ENCODE data around the gene CACNA1A.
"Not testable (repeated sequence)": the region's sequence is repeated elsewhere in the genome, so short reads cannot be mapped to it uniquely, and the experiment has no call there.

CACNA1A gene

DNA sequence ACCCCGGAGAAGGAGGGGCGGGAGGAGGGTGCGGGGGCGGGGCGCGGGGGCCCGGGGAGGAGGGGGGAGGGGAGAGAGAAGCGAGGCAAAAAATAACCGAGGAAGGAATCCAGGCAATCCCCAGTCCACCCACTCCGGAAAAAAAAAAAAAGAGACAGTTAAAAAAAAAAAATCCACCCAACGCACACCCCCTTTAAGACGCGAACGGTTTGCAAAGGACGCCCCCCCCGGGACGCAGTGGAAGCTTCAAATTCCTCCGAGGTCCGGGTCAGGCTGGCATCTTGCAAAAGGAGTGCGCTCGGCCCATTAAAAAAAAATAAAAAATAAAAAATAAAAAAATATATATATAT, at the start of gene CACNA1A:
CACNA1A (minus strand) TSS at position 9 of the 350 bp plus-strand sequence. CDS start 255 bp downstream, outside the sequence.
- no peak for DNase-seq

DNA sequence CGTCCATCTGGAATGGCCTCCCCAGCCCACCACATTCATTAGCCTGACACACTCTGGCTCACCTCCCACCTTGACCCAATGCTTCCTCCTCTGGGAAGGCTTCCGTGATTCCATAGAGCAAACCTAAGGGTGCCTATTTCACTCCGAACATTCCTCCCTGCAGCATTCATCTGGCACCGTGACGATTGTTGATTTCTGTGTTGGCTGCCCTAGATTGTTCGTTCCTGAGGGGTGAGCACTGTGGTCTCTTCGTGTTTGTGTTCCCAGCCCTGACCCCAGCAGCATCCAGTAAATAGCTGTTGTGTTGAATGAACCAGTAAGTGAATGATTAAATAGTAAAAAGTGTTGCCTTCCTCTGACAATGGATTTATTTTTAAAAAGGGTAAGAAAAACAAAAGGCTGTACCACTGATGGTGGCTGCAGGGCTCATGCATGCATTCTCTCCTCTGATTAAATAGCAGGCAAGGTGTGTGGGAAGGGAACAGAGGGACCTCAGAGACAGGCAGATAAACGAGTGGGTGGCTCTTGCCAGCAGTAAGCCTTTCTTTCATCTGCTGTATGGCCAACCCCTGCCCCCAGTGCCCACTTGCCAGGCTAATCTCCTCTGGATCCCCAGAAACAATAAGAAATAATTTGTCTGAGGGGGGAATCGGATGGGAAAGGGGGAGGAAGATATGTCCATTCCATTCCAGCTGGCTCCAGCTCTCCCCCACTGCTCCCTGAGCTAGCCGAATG, 48.4 kb upstream of the CACNA1A start:
- DNase-seq, result no peak

DNA sequence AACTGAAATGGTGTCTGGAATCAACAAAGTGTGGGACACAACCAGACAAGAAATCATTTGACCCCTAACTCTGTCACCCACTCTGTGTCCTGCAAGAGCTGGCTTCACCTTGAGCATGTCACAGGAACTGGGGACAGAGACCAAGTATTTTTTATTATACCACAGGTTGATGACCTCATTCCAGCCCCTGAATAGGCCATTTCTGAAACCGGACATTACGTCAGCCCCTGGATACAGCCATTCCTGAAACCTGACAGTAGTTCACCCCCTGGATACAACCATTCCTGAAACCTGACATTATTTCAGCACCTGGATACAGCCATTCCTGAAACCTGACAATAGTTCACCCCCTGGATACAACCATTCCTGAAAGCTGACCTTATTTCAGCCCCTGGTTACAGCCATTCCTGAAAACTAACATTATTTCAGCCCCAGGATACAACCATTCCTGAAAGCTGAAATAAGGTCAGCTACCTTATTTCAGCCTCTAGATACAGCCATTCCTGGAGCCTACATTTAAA, 47.7 kb upstream of the CACNA1A start:
- DNase-seq, result no peak

- no peak for DNase-seq
Measured at GRCh38 chr19:13548131-13548530, 41.9 kb upstream of the CACNA1A start.

GRCh38 chr19:13547102-13547501, 40.8 kb upstream of the CACNA1A start:
- no peak for DNase-seq

- no peak for DNase-seq
Measured at GRCh38 chr19:13544423-13544822, 38.1 kb upstream of the CACNA1A start.

DNA sequence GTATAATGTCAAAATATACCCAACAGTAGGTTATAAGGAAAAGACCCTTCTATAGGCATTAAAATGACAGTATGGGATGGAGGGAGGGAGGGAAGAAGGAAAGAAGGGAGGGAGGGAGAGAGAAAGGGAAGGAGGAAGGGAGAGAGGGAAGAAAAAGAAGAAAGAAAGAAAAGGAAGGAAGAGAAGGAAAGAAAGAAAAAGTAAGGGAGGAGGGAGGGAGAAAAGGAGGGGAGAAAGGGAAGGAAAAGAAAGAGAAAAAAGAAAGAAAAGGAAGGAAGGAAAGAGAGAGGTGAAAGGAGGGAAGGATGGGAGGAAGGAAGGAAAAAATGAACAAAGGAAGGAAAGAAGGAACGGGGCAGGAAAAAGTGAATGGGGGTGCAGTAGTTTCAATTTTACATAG, 35.3 kb upstream of the CACNA1A start:
- no peak for DNase-seq

DNA sequence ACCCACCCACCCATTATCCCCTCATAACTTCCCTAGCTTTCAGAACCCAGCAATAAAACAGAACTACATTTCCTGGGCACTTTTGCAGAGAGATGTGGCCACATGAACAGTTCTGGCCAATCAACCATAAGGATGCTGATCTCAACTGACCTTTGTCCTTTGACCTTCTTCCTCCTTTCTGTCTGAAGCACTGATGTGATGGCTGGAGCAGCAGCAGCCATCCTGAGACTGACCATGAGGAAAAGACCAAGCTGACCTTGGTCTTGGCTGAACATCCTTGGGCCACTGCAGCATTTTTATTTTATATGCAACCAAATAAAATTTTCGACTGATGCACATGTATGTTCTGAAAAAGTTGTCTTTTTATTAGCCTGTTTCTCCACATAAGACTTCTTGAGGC, 33.1 kb upstream of the CACNA1A start:
- DNase-seq, result no peak

GRCh38 chr19:13538601-13539253, 32.4 kb upstream of the CACNA1A start:
- DNase-seq, result no peak

- no peak for DNase-seq
Measured at GRCh38 chr19:13537454-13537853, 31.2 kb upstream of the CACNA1A start.

- DNase-seq, result no peak
Measured at GRCh38 chr19:13530720-13531119, 24.4 kb upstream of the CACNA1A start.

- DNase-seq, result not testable (repeated sequence)
Measured at GRCh38 chr19:13529721-13530120, 23.4 kb upstream of the CACNA1A start.

GRCh38 chr19:13526552-13526951, 20.3 kb upstream of the CACNA1A start:
- no peak for DNase-seq

DNA sequence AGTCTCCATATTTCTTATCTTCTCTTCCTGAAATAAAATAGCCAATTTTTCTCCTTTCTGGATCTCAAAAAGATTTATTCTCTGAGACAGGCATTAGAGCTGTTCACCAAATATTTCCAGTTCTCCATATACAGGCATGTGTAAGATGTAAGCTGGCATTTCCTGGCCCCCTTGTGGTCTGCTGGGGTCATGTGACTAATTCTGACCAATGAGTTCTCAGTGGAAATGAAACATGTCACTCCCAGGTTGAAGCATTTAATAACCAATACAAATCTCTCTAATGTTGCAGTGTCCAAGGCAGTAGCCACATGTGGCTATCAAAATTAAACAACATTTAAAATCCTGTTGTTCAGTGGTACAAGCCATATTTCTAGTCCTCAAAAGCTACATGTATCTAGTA, 14.8 kb upstream of the CACNA1A start:
- no peak for DNase-seq

- no peak for DNase-seq
Measured at GRCh38 chr19:13511947-13512346, 5.7 kb upstream of the CACNA1A start.

DNA sequence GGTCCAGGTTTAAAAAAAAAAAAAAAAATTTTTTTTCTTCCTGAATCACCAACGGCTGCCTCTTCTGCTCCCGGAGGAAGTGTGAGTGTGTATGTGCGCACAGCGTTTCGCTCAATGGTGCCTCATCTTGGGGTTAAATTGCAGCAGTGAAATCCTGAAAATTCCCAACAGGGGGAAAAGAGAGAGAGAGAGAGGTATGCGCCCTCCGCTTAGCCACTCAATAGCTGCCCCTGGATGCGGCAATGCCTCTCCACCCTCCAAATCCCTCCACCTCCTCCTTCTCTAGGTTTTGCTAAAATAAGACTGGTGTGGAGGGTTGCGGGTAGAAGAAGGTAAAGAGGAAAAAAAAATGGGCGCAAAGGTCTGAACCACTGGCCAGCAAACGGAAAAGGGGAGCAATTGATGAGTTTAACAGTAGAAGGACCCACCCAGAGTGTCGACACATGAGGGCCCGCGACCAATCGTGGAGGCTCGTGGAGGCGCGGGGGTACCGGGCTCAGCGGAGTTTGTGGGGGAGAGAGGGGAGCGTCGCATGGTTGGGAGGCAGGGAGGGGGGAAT, 853 bp upstream of the CACNA1A start:
- no peak for DNase-seq

DNA sequence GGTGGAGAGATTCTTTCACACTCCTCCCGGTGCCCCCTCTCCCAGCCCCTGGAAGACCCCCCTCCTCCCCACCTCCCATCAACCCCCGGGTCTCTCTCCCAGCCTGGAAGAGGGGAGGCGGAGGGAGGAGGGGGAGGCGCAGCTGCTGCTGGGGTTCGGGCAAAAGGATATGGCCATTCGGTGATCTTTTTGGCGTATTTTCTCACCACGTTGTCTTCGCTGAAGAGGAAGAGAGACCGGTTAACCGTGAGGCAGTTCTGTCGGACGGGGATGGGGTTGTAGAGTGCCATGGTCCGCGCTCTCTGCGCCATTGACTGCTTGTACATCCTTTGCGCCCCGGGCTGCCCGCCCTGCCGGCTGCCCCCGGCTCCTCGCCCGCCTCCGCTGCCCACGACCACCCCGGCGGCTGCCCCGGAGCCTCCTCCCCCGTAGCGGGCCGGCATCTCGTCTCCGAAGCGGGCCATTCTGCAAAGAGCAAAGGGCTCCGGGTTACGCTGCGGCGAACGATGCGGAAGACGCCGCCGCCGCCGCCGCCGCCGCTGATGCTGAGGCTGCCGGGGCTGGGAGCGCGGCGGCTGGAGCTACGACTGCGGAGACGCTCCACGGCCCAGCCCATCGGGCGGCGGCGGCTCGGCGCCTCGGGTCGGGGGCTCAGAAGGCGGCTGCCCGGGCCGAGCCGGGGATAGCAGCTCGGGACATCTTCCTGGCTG, 363 bp downstream of the CACNA1A start:
- DNase-seq, result no peak

DNA sequence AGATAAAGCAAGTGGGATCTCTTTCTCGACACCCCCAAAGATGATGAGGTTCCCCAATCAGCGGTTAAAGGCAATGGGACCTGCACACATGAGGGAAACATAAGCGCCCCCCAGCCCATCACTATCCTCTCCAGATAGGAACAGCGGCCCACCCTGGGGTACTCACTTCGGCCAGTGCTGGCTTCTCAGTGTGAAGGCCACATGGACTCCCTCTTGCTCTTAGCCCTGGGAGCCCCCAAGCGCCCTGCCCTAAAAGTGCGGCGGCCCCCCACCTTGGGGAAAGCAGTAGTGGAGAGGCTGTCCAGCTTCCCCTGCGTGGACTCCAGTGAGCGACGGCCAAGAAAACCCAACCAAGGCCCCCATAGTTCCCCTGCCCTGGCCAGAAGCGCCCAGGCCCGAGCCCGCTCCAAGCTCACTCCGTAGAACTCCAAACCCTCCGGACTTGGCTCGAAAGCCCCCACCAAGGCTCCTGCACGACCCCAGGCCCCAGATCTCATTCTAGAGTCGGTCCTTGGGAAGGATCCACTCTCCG, 1.0 kb downstream of the CACNA1A start:
- no peak for DNase-seq

GRCh38 chr19:13503570-13504235, 2.6 kb downstream of the CACNA1A start:
- no peak for DNase-seq

DNA sequence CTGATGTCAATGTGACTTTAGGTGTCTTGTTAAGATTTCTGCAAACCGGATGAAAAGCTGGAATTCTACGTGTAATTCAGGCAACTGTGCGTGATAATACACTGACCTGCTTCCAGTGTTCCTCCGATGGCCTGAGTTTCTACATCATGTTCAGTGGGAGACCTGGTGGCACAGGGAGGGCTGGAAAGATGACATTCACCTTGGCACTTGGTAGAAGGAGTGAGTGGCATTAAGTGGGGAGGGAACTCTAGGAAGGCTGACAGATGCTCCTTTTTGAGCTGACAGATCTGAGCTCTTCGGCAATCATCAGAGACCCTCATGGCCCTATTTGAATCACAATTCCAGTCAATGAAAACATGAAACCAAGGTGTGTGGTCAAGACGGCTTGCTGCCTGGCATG, 4.0 kb downstream of the CACNA1A start:
- no peak for DNase-seq

DNA sequence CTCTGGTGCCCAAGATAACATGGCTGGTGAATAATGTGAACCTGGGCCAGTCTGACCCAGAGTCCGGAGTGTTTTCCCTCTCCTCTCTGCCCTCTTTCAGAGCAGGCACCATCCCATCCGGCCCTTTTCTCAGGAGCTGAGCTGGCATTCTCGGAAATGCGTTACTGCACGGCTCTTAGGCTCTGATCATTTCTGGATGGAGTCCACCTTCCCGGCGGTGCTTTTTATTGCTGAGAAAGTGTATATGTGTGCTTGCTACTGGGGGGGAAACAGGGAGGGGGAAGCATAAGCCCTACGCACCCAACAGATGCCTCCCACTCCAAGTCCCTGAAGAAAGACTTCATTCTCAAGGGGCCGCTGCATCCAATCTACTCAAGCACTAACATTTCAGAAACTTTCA, 6.6 kb downstream of the CACNA1A start:
- DNase-seq, result no peak

GRCh38 chr19:13493516-13494310, 12.6 kb downstream of the CACNA1A start:
- no peak for DNase-seq
